Colonic mucosa (tissue), 4 donors: ENCODE measurements around the gene ASF1A. TPM values are rescaled to one million over a fixed set of nuclear protein-coding genes. Genes with fewer than 3 reads are reported as not detected.

Source experiments
- DNase-seq: peaks from one replicate; pipeline ENCODE4 v3.0.0-alpha.2; 2020
- H3K27ac ChIP-seq: fragments of 200-600 bp; one replicate; pipeline ENCODE4 v1.8.0; 2021
- H3K27me3 ChIP-seq: fragments of 200-600 bp; one replicate; pipeline ENCODE4 v1.8.0; 2021
- H3K36me3 ChIP-seq: fragments of 200-600 bp; one replicate; pipeline ENCODE4 v1.8.0; 2021
- H3K4me1 ChIP-seq: fragments of 200-600 bp; one replicate; pipeline ENCODE4 v1.8.0; 2021; ENCODE audit warnings: mild to moderate bottlenecking
- H3K4me3 ChIP-seq: fragments of 200-600 bp; one replicate; pipeline ENCODE4 v1.8.0; 2021
- H3K9ac ChIP-seq, 2 donors: one replicate each; pipeline ENCODE4 v1.7.0; 2013; ENCODE audit warnings: control low read depth in 2 of 2, low read depth in 2 of 2, low read length in 2 of 2
- H3K9me3 ChIP-seq: fragments of 200-600 bp; one replicate; pipeline ENCODE4 v1.8.0; 2021
- intact Hi-C: fragments of 100-400 bp; cut with DNase I; formaldehyde crosslinking; loops from one replicate; pipeline ENCODE4 v1.14.1; 2022
- total RNA-seq, 2 donors: library from RNA; stranded (reverse); fragmentation: NEBNext Ultra II Directional in 1 of 2; extraction: Animal tissue kit (Norgen Biotek cat#: 25700) in 1 of 2; gene quantifications; one replicate each; pipeline ENCODE4 v1.2.1, GENCODE V29; 2021
- TF ChIP-seq, protein P1 (sequence below): fragments of 200-600 bp; IDR thresholded peaks from one replicate; pipeline ENCODE4 v1.8.0; 2022; ENCODE audit warnings: antibody characterized with exemption, mild to moderate bottlenecking
- donor health status: healthy.
- donor health status: DM: no; HTN: no; CAD: no.
- donor health status: DM: no; HTN: no; CAD: no.

The ASF1A gene
- total RNA-seq, 2 donors from 2014 or later = 17.7 to 20.4 TPM

DNA sequence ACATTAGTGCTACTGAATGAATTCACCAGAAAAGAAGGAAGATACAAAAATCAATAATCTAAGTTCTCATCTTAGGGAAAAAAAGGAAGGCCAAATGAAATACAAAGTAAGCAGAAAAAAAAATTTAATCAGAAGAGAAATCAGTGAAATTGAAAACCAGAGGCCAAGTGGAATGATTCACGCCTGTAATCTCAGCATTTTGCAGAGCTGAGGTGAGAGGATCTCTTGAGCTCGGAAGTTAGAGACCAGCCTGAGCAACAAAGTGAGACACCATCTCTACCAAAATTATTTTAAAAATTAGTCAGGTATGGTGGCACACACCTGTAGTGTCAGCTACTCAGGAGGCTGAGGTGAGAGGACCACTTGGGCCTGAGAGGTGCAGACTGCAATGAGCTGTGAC, 21.2 kb upstream of the ASF1A start:
- Histone ChIP-seq H3K27me3 (no peaks in the 10 kb centered on the region), H3K9ac (no peak overlapping the region), H3K4me1 (no peaks in the 10 kb centered on the region), H3K4me3 (no peak overlapping the region), H3K9me3 (no peaks in the 10 kb centered on the region), H3K36me3 (no peaks in the 10 kb centered on the region), H3K27ac (no peak overlapping the region)
- intact Hi-C loops = no loop called here
- DNase-seq = no peak
- TF ChIP-seq, protein P1, sequence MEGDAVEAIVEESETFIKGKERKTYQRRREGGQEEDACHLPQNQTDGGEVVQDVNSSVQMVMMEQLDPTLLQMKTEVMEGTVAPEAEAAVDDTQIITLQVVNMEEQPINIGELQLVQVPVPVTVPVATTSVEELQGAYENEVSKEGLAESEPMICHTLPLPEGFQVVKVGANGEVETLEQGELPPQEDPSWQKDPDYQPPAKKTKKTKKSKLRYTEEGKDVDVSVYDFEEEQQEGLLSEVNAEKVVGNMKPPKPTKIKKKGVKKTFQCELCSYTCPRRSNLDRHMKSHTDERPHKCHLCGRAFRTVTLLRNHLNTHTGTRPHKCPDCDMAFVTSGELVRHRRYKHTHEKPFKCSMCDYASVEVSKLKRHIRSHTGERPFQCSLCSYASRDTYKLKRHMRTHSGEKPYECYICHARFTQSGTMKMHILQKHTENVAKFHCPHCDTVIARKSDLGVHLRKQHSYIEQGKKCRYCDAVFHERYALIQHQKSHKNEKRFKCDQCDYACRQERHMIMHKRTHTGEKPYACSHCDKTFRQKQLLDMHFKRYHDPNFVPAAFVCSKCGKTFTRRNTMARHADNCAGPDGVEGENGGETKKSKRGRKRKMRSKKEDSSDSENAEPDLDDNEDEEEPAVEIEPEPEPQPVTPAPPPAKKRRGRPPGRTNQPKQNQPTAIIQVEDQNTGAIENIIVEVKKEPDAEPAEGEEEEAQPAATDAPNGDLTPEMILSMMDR = no peak

DNA sequence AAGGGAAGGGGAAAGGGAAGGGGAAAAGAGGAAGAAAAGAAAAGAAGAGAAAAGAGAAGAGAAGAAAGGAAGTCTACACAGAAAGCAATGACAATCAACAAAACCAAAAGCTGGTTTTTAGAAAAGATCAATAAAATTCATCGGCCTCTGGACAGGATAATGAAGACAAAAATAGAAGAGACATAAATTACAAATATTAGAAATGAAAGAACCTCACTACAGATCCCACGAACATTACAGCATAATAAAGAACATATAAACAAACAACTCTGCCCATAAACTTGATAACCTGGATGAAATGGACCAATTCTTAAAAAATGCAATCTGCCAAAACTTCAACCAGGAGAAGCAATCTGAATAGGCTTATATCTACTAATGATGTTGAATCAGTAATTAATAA, 20.7 kb upstream of the ASF1A start:
- H3K9me3 ChIP-seq = no peaks in the 10 kb centered on the region
- no peaks in the 10 kb centered on the region for H3K4me1 ChIP-seq
- H3K9ac ChIP-seq = no peak overlapping the region
- no peaks in the 10 kb centered on the region for H3K36me3 ChIP-seq
- no peaks in the 10 kb centered on the region for H3K27me3 ChIP-seq
- intact Hi-C loops = no loop called here
- no peak for DNase-seq
- TF ChIP-seq, protein P1 = no peak
- no peak overlapping the region for H3K4me3 ChIP-seq
- H3K27ac ChIP-seq = no peak overlapping the region

DNA sequence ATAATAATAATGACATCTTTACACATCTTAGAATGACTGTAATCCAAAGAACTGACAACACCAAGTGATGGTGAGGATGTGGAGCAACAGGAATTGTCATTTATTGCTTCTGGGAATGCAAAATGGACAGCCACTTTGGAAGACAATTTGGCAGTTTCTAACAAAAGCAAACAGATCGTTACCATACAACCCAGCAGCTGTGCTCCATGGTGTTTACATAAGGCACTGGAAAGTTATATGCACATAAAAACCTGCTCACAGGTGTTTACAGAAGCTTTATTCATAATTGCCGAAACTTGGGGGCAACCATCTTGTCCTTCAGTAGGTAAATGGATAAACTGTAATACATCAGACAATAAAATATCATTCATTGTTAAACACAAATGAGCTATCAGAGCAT, 18.3 kb upstream of the ASF1A start:
- H3K27ac ChIP-seq = no peak overlapping the region
- no peaks in the 10 kb centered on the region for H3K36me3 ChIP-seq
- H3K4me1 ChIP-seq = no peaks in the 10 kb centered on the region
- H3K27me3 ChIP-seq = no peaks in the 10 kb centered on the region
- no peak overlapping the region for H3K4me3 ChIP-seq
- TF ChIP-seq, protein P1 = no peak
- H3K9me3 ChIP-seq = no peaks in the 10 kb centered on the region
- intact Hi-C loops = no loop called here
- H3K9ac ChIP-seq = no peak overlapping the region
- DNase-seq = no peak

DNA sequence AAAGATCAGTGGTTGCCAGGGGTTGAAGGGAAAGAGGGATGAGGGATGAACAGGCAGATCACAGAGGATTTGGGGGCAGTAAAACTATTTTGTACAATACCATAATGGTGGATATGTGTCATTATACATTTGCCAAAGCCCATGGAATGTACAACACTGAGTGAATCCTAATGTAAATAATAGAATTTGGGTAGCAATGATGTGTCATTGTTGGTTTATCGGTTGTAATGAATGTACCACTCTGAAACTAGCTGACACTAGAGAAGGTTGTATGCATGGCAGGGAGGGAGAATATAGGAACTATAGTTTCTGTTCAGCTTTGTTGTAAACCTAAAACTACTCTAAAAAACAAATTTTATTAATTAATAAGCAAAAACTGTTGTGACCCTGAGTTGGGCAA, 17.8 kb upstream of the ASF1A start:
- intact Hi-C loops = no loop called here
- no peaks in the 10 kb centered on the region for H3K4me1 ChIP-seq
- no peaks in the 10 kb centered on the region for H3K27me3 ChIP-seq
- no peak overlapping the region for H3K27ac ChIP-seq
- TF ChIP-seq, protein P1 = no peak
- H3K4me3 ChIP-seq = no peak overlapping the region
- no peak overlapping the region for H3K9ac ChIP-seq
- no peak for DNase-seq
- no peaks in the 10 kb centered on the region for H3K9me3 ChIP-seq
- H3K36me3 ChIP-seq = no peaks in the 10 kb centered on the region

DNA sequence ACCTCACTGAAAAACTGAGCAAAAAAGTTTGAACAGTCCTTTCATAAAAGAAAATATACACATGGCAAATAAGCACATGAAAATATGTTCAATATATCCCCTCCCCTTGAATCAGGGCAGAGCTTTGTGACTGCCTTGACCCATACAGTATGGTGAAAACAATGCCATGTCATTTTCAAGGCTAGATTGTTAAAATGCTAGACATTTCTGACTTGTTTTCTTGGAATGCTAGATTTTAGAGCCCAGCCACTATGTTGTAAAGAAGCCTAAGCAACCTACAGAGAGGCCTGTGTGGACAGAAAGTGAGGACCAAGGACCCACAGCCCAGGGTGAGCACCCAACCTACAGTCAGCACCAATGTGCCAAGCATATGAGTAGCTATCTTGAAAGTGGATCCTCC, 17.1 kb upstream of the ASF1A start:
- H3K4me3 ChIP-seq = no peak overlapping the region
- no peaks in the 10 kb centered on the region for H3K27me3 ChIP-seq
- no peak overlapping the region for H3K9ac ChIP-seq
- H3K36me3 ChIP-seq = no peaks in the 10 kb centered on the region
- H3K27ac ChIP-seq = no peak overlapping the region
- intact Hi-C loops = no loop called here
- H3K4me1 ChIP-seq = no peaks in the 10 kb centered on the region
- TF ChIP-seq, protein P1 = no peak
- no peaks in the 10 kb centered on the region for H3K9me3 ChIP-seq
- no peak for DNase-seq

DNA sequence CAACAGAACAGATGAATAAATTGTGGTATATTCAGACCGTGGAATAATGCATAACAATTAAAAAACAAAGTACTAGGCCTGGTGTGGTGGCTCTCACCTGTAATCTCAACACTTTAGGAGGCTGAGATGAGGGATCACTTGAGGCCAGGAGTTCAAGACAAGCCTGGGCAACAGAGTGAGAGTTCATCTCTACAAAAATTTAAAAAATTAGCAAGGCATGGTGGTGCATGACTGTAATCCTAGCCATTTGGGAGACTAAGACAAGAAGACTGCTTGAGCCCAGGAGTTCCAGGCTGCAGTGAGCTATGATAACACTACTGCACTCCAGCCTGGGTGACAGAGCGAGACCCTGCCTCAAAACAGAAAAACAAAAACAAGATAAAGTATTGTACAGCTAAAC, 16.1 kb upstream of the ASF1A start:
- no peak overlapping the region for H3K9ac ChIP-seq
- H3K27ac ChIP-seq = no peak overlapping the region
- intact Hi-C loops = no loop called here
- H3K9me3 ChIP-seq = no peaks in the 10 kb centered on the region
- H3K4me1 ChIP-seq = no peaks in the 10 kb centered on the region
- no peaks in the 10 kb centered on the region for H3K27me3 ChIP-seq
- TF ChIP-seq, protein P1 = no peak
- no peak for DNase-seq
- H3K4me3 ChIP-seq = no peak overlapping the region
- no peaks in the 10 kb centered on the region for H3K36me3 ChIP-seq
